Parathyroid adenoma (tissue), 2 donors: Measurements from ENCODE around the gene ROBO3.

ENCODE experiments used
- H2AFZ ChIP-seq: fragments of 300-600 bp; sonication (generic); one replicate; pipeline ENCODE4 v1.7.0; 2017; ENCODE audit warnings: antibody characterized with exemption, mild to moderate bottlenecking
- H3K27ac ChIP-seq: fragments of 300-600 bp; sonication (generic); one replicate; pipeline ENCODE4 v1.7.0; 2017
- H3K27me3 ChIP-seq: fragments of 300-600 bp; sonication (generic); one replicate; pipeline ENCODE4 v1.7.0; 2017; ENCODE audit warnings: low read length; ENCODE audit not compliant: control insufficient read depth, insufficient read depth
- H3K36me3 ChIP-seq: fragments of 300-600 bp; sonication (generic); one replicate; pipeline ENCODE4 v1.7.0; 2017; ENCODE audit warnings: low read length; ENCODE audit not compliant: control insufficient read depth, insufficient read depth
- H3K4me1 ChIP-seq: fragments of 300-600 bp; sonication (generic); one replicate; pipeline ENCODE4 v1.7.0; 2017; ENCODE audit warnings: control low read depth
- H3K4me2 ChIP-seq: fragments of 300-600 bp; sonication (generic); one replicate; pipeline ENCODE4 v1.7.0; 2017; ENCODE audit warnings: low read length
- H3K4me3 ChIP-seq: fragments of 300-600 bp; sonication (generic); one replicate; pipeline ENCODE4 v1.7.0; 2017; ENCODE audit warnings: low read depth, low read length
- H3K79me2 ChIP-seq: fragments of 300-600 bp; sonication (generic); one replicate; pipeline ENCODE4 v1.7.0; 2017; ENCODE audit warnings: control low read depth
- H3K9ac ChIP-seq: fragments of 300-600 bp; sonication (generic); one replicate; pipeline ENCODE4 v1.7.0; 2017; ENCODE audit warnings: mild to moderate bottlenecking
- H3K9me3 ChIP-seq: fragments of 300-600 bp; sonication (generic); one replicate; pipeline ENCODE4 v1.7.0; 2017; ENCODE audit warnings: low read length; ENCODE audit not compliant: control insufficient read depth
- TF ChIP-seq, protein P1 (sequence below): fragments of 300-600 bp; sonication (generic); IDR thresholded peaks from one replicate; pipeline ENCODE4 v1.7.0; 2017; ENCODE audit warnings: antibody characterized with exemption, mild to moderate bottlenecking
- donor health status: primary hyperparathyroidism.

Gene ROBO3

DNA sequence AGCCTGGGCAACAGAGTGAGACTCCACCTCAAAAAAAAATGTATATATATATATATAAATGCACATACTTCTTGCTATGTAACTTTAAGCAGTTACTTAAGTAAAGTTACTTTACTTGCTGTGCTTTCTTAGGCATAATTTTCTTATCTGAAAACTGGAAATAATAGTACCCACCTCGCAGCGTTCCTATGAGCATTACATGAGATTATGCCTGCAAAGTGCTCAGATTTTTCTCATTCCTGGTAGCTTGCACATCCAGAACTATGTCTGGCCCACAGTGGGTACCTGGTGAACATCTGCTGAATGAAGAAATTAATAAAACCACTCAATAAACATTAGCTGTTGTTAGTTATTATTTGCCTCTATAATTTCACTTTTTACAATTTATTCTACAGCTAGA is 6.1 kb upstream of the ROBO3 start:
- no peak overlapping the region for H2AFZ ChIP-seq
- no peaks in the 10 kb centered on the region for H3K9me3 ChIP-seq
- no peaks in the 10 kb centered on the region for H3K27me3 ChIP-seq
- no peaks in the 10 kb centered on the region for H3K79me2 ChIP-seq
- H3K4me1 ChIP-seq, result no peaks in the 10 kb centered on the region
- H3K36me3 ChIP-seq, result no peaks in the 10 kb centered on the region
- no peak overlapping the region for H3K27ac ChIP-seq
- H3K4me3 ChIP-seq, result no peak overlapping the region
- H3K4me2 ChIP-seq, result no peak overlapping the region
- no peak overlapping the region for H3K9ac ChIP-seq
- TF ChIP-seq, protein P1, sequence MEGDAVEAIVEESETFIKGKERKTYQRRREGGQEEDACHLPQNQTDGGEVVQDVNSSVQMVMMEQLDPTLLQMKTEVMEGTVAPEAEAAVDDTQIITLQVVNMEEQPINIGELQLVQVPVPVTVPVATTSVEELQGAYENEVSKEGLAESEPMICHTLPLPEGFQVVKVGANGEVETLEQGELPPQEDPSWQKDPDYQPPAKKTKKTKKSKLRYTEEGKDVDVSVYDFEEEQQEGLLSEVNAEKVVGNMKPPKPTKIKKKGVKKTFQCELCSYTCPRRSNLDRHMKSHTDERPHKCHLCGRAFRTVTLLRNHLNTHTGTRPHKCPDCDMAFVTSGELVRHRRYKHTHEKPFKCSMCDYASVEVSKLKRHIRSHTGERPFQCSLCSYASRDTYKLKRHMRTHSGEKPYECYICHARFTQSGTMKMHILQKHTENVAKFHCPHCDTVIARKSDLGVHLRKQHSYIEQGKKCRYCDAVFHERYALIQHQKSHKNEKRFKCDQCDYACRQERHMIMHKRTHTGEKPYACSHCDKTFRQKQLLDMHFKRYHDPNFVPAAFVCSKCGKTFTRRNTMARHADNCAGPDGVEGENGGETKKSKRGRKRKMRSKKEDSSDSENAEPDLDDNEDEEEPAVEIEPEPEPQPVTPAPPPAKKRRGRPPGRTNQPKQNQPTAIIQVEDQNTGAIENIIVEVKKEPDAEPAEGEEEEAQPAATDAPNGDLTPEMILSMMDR, result no peak

DNA sequence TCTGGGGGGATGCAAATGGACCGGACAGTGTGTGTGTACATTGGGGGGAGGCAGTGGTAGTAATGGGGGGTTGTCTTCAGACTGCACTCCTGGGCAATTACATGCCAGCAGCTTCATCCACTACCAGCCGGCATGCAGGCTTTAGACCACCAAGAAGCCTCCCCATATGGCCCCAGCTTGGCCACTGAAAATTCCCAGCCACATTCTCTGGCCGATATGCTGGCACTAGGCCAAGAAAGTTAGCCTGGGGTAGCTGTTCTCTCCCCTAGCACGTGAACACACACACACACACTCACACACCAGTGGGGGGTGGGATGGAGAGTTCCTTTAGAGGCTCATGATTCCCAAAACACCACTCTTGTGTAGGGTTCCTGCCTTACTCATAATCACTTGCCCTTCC is 3.6 kb upstream of the ROBO3 start:
- Histone ChIP-seq H3K27me3 (no peaks in the 10 kb centered on the region), H3K4me2 (no peak overlapping the region), H3K4me3 (no peak overlapping the region), H3K27ac (no peak overlapping the region), H3K4me1 (no peaks in the 10 kb centered on the region), H2AFZ (no peak overlapping the region), H3K9ac (no peak overlapping the region), H3K79me2 (no peaks in the 10 kb centered on the region), H3K9me3 (no peaks in the 10 kb centered on the region), H3K36me3 (no peaks in the 10 kb centered on the region)
- TF ChIP-seq, protein P1, result no peak

DNA sequence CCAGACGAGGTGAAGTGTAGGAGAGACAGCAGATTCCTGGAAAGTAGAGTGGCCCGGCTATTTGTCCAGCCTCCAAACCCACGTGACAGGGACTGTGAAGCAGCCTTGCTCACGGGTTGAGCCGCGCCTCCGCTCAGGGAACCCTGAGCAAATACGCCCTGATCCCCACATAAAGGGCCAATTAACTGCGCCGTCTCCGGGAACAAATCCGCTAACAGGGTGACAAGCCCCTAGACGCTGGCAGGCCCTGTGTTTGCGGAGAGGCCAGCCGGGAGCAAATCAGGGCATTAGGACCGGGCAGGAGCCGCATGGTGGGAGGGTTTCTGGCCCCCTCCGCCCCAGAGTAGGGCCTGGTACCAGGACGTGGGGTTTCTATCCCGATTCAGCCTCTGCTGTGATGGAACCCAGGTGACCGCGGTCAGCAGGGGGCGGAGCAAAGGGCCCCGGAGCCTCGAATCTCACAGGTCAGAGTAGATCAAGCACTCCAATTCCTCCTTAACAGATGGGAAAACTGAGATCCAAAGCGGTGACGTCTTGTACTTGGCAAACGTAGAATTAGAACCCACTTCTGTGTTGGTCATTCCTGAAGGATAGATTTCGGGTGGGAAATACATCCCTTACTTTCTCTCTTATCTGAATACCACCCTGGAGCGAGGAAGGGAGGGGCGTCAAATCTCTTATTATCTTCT is 2.0 kb upstream of the ROBO3 start:
- Histone ChIP-seq H3K4me1 (no peaks in the 10 kb centered on the region), H3K36me3 (no peaks in the 10 kb centered on the region), H3K79me2 (no peaks in the 10 kb centered on the region), H3K4me2 (peak overlapping the region; percentile 57), H3K4me3 (peak overlapping the region; percentile 20), H3K27ac (no peak overlapping the region), H3K9me3 (no peaks in the 10 kb centered on the region), H2AFZ (peak overlapping the region; percentile 72), H3K9ac (no peak overlapping the region), H3K27me3 (no peaks in the 10 kb centered on the region)
- TF ChIP-seq, protein P1, result no peak

DNA sequence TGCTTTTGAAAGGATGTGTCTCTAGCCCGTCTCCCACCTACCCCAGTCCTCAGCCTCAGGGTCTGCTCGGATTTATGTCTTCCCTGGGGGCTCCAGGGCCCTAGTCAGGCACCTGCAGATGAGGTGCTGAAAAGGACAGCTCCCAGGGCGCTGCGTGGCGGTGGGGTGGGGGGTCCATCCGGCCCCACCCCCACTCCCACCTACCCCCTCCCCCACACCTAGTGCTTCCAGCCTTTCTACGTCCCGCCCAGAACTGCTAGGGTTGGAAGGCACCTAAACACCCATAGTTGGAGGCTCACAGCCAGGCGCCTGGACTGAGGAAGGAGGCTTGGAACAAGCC is 1.4 kb upstream of the ROBO3 start:
- no peaks in the 10 kb centered on the region for H3K4me1 ChIP-seq
- no peak overlapping the region for H3K9ac ChIP-seq
- H3K79me2 ChIP-seq, result no peaks in the 10 kb centered on the region
- TF ChIP-seq, protein P1, result no peak
- no peaks in the 10 kb centered on the region for H3K36me3 ChIP-seq
- no peak overlapping the region for H2AFZ ChIP-seq
- no peak overlapping the region for H3K27ac ChIP-seq
- no peaks in the 10 kb centered on the region for H3K27me3 ChIP-seq
- peak overlapping the region; percentile 57 for H3K4me2 ChIP-seq
- no peaks in the 10 kb centered on the region for H3K9me3 ChIP-seq
- no peak overlapping the region for H3K4me3 ChIP-seq
